Mesendoderm (in vitro differentiated cells): ENCODE results near the gene CCDC86.
A peak's percentile ranks its signal among the peaks of the same experiment; 100 is the strongest.

ENCODE experiments used
- DNase-seq: peaks from one replicate; pipeline ENCODE4 v3.0.0; 2013
- H2AK5ac ChIP-seq: 2 replicates; pipeline ENCODE4 v1.6.1; 2013; ENCODE audit warnings: low read length, inconsistent platforms
- H2BK120ac ChIP-seq: 2 replicates; pipeline ENCODE4 v1.6.1; 2013; ENCODE audit warnings: low read depth, mild to moderate bottlenecking, low read length, moderate library complexity, mixed read lengths
- H2BK15ac ChIP-seq: replicated peaks from 2 replicates; pipeline ENCODE4 v1.6.1; 2013; ENCODE audit warnings: low read depth, mild to moderate bottlenecking, moderate library complexity
- H2BK5ac ChIP-seq: 2 replicates; pipeline ENCODE4 v1.6.1; 2013; ENCODE audit warnings: low read length, inconsistent platforms
- H3K18ac ChIP-seq: 2 replicates; pipeline ENCODE4 v1.6.1; 2013; ENCODE audit warnings: mild to moderate bottlenecking, low read length, mixed read lengths
- H3K23ac ChIP-seq: one replicate; pipeline ENCODE4 v1.6.1; 2013; ENCODE audit warnings: low read length
- H3K27ac ChIP-seq: 2 replicates; pipeline ENCODE4 v1.5.1; 2013; ENCODE audit warnings: low read depth, mild to moderate bottlenecking, inconsistent platforms, low read length, moderate library complexity
- H3K27me3 ChIP-seq: 2 replicates; pipeline ENCODE4 v1.6.1; 2013; ENCODE audit warnings: low read length, control low read depth, mild to moderate bottlenecking, inconsistent platforms; ENCODE audit not compliant: insufficient read depth, poor library complexity
- H3K36me3 ChIP-seq: 2 replicates; pipeline ENCODE4 v1.6.1; 2013; ENCODE audit warnings: low read length, inconsistent platforms; ENCODE audit not compliant: control insufficient read depth, insufficient read depth
- H3K4ac ChIP-seq: one replicate; pipeline ENCODE4 v1.6.1; 2013; ENCODE audit warnings: low read depth, mild to moderate bottlenecking, low read length, moderate library complexity
- H3K4me1 ChIP-seq: 2 replicates; pipeline ENCODE4 v1.6.1; 2013; ENCODE audit warnings: low read depth, low read length, inconsistent platforms; ENCODE audit not compliant: control insufficient read depth
- H3K4me2 ChIP-seq: 2 replicates; pipeline ENCODE4 v1.6.1; 2013; ENCODE audit warnings: low read length
- H3K4me3 ChIP-seq: 2 replicates; pipeline ENCODE4 v1.5.1; 2013; ENCODE audit warnings: mild to moderate bottlenecking, low read length
- H3K56ac ChIP-seq: one replicate; pipeline ENCODE4 v1.6.1; 2013; ENCODE audit warnings: low read length
- H3K79me1 ChIP-seq: 2 replicates; pipeline ENCODE4 v1.6.1; 2013; ENCODE audit warnings: low read length, inconsistent platforms
- H3K79me2 ChIP-seq: 2 replicates; pipeline ENCODE4 v1.6.1; 2013; ENCODE audit warnings: mild to moderate bottlenecking, low read length; ENCODE audit not compliant: control insufficient read depth, insufficient read depth
- H3K9ac ChIP-seq: 2 replicates; pipeline ENCODE4 v1.6.1; 2013; ENCODE audit warnings: low read length, inconsistent platforms
- H4K5ac ChIP-seq: one replicate; pipeline ENCODE4 v1.6.1; 2013; ENCODE audit warnings: low read length
- H4K8ac ChIP-seq: one replicate; pipeline ENCODE4 v1.6.1; 2013; ENCODE audit warnings: low read depth, mild to moderate bottlenecking, control low read depth, low read length, moderate library complexity
- WGBS: extraction: QIAGEN DNeasy Blood & Tissue Kit; methylation state at CpG from one replicate; pipeline ENCODE4 v1.1.7; 2013; ENCODE audit warnings: low lambda C conversion rate, missing lambda C conversion rate; ENCODE audit not compliant: insufficient coverage; ENCODE audit errors: extremely low coverage; 5-methylcytosine and 5-hydroxymethylcytosine counted together

CCDC86 gene

GRCh38 chr11:60813324-60813723, 28.6 kb upstream of the CCDC86 start:
- H4K8ac ChIP-seq = no peak overlapping the region
- H3K9ac ChIP-seq = no peak overlapping the region
- no peak overlapping the region for H3K56ac ChIP-seq
- H3K4me3 ChIP-seq = no peak overlapping the region
- H3K18ac ChIP-seq = no peak overlapping the region
- H3K4me2 ChIP-seq = no peak overlapping the region
- no CpG with 5 or more reads among the region's 1 CpG for WGBS
- H2BK120ac ChIP-seq = no peak overlapping the region
- H2AK5ac ChIP-seq = no peak overlapping the region
- DNase-seq = no peak
- no peaks in the 10 kb centered on the region for H3K36me3 ChIP-seq
- no peaks in the 10 kb centered on the region for H3K27me3 ChIP-seq
- H3K79me1 ChIP-seq = no peaks in the 10 kb centered on the region
- no peak overlapping the region for H2BK5ac ChIP-seq
- H3K4ac ChIP-seq = no peak overlapping the region
- H3K4me1 ChIP-seq = no peaks in the 10 kb centered on the region
- H4K5ac ChIP-seq = no peak overlapping the region
- H3K23ac ChIP-seq = no peak overlapping the region
- no peaks in the 10 kb centered on the region for H3K79me2 ChIP-seq
- no peak overlapping the region for H2BK15ac ChIP-seq
- H3K27ac ChIP-seq = no peak overlapping the region

- Histone ChIP-seq H3K27ac (no peak overlapping the region), H3K4me3 (no peak overlapping the region), H3K4me2 (no peak overlapping the region), H3K18ac (no peak overlapping the region), H2AK5ac (no peak overlapping the region), H3K36me3 (no peaks in the 10 kb centered on the region), H3K79me1 (no peaks in the 10 kb centered on the region), H4K8ac (no peak overlapping the region), H2BK120ac (no peak overlapping the region), H4K5ac (no peak overlapping the region), H3K9ac (no peak overlapping the region), H3K27me3 (no peaks in the 10 kb centered on the region), H3K23ac (no peak overlapping the region), H3K4me1 (no peaks in the 10 kb centered on the region), H3K79me2 (no peaks in the 10 kb centered on the region), H3K56ac (no peak overlapping the region), H2BK5ac (no peak overlapping the region), H2BK15ac (no peak overlapping the region), H3K4ac (no peak overlapping the region)
- no CpG with 5 or more reads among the region's 2 CpGs for WGBS
- DNase-seq = no peak
Observed at GRCh38 chr11:60814112-60814511, 27.8 kb upstream of the CCDC86 start.

GRCh38 chr11:60816590-60817157, 25.2 kb upstream of the CCDC86 start:
- no peaks in the 10 kb centered on the region for H3K27me3 ChIP-seq
- no peaks in the 10 kb centered on the region for H3K79me1 ChIP-seq
- H3K36me3 ChIP-seq = no peaks in the 10 kb centered on the region
- WGBS = no CpG with 5 or more reads among the region's 2 CpGs
- no peak overlapping the region for H3K27ac ChIP-seq
- H2BK5ac ChIP-seq = no peak overlapping the region
- no peak overlapping the region for H2BK120ac ChIP-seq
- H3K4me3 ChIP-seq = no peak overlapping the region
- no peak overlapping the region for H4K5ac ChIP-seq
- H2BK15ac ChIP-seq = no peak overlapping the region
- no peak overlapping the region for H3K18ac ChIP-seq
- no peak for DNase-seq
- no peak overlapping the region for H2AK5ac ChIP-seq
- H3K4me2 ChIP-seq = no peak overlapping the region
- H4K8ac ChIP-seq = no peak overlapping the region
- no peaks in the 10 kb centered on the region for H3K79me2 ChIP-seq
- no peaks in the 10 kb centered on the region for H3K4me1 ChIP-seq
- no peak overlapping the region for H3K56ac ChIP-seq
- no peak overlapping the region for H3K4ac ChIP-seq
- H3K23ac ChIP-seq = no peak overlapping the region
- no peak overlapping the region for H3K9ac ChIP-seq

- Histone ChIP-seq H3K4me3 (no peak overlapping the region), H3K27ac (no peak overlapping the region)
- no CpG with 5 or more reads among the region's 4 CpGs for WGBS
Observed at GRCh38 chr11:60818057-60818456, 23.9 kb upstream of the CCDC86 start.

GRCh38 chr11:60821827-60822599, 19.9 kb upstream of the CCDC86 start:
- no peak overlapping the region for H2BK5ac ChIP-seq
- DNase-seq = no peak
- H3K4ac ChIP-seq = no peak overlapping the region

More at GRCh38 chr11:60818057-60818456, 23.9 kb upstream of the CCDC86 start:
- no peak overlapping the region for H3K4me2 ChIP-seq
- no peaks in the 10 kb centered on the region for H3K36me3 ChIP-seq
- H4K5ac ChIP-seq = no peak overlapping the region
- no peak overlapping the region for H2AK5ac ChIP-seq
- no peak overlapping the region for H2BK120ac ChIP-seq
- no peak overlapping the region for H3K23ac ChIP-seq
- DNase-seq = peak; percentile 19
- H3K4me1 ChIP-seq = no peaks in the 10 kb centered on the region
- H3K56ac ChIP-seq = no peak overlapping the region
- H4K8ac ChIP-seq = no peak overlapping the region
- no peak overlapping the region for H2BK15ac ChIP-seq
- no peaks in the 10 kb centered on the region for H3K27me3 ChIP-seq
- H3K4ac ChIP-seq = no peak overlapping the region
- no peaks in the 10 kb centered on the region for H3K79me2 ChIP-seq
- H3K18ac ChIP-seq = no peak overlapping the region
- H3K79me1 ChIP-seq = no peaks in the 10 kb centered on the region
- no peak overlapping the region for H2BK5ac ChIP-seq
- no peak overlapping the region for H3K9ac ChIP-seq

More at GRCh38 chr11:60821827-60822599, 19.9 kb upstream of the CCDC86 start:
- H3K27ac ChIP-seq = no peak overlapping the region
- no peaks in the 10 kb centered on the region for H3K79me2 ChIP-seq
- no peak overlapping the region for H3K23ac ChIP-seq
- H3K4me3 ChIP-seq = no peak overlapping the region
- no peaks in the 10 kb centered on the region for H3K79me1 ChIP-seq
- no peaks in the 10 kb centered on the region for H3K36me3 ChIP-seq
- no peak overlapping the region for H3K18ac ChIP-seq
- H3K27me3 ChIP-seq = no peaks in the 10 kb centered on the region
- H3K4me2 ChIP-seq = no peak overlapping the region
- no peak overlapping the region for H2AK5ac ChIP-seq
- WGBS = no CpG with 5 or more reads among the region's 15 CpGs
- no peak overlapping the region for H2BK120ac ChIP-seq
- H4K5ac ChIP-seq = no peak overlapping the region
- no peak overlapping the region for H2BK15ac ChIP-seq
- H4K8ac ChIP-seq = no peak overlapping the region
- no peaks in the 10 kb centered on the region for H3K4me1 ChIP-seq
- no peak overlapping the region for H3K56ac ChIP-seq
- no peak overlapping the region for H3K9ac ChIP-seq
